ENCODE results near the gene PISD.
A peak's percentile ranks its signal among the peaks of the same experiment; 100 is the strongest.
"Not testable (repeated sequence)": the region's sequence is repeated elsewhere in the genome, so short reads cannot be mapped to it uniquely, and the experiment has no call there.

PISD gene

DNA sequence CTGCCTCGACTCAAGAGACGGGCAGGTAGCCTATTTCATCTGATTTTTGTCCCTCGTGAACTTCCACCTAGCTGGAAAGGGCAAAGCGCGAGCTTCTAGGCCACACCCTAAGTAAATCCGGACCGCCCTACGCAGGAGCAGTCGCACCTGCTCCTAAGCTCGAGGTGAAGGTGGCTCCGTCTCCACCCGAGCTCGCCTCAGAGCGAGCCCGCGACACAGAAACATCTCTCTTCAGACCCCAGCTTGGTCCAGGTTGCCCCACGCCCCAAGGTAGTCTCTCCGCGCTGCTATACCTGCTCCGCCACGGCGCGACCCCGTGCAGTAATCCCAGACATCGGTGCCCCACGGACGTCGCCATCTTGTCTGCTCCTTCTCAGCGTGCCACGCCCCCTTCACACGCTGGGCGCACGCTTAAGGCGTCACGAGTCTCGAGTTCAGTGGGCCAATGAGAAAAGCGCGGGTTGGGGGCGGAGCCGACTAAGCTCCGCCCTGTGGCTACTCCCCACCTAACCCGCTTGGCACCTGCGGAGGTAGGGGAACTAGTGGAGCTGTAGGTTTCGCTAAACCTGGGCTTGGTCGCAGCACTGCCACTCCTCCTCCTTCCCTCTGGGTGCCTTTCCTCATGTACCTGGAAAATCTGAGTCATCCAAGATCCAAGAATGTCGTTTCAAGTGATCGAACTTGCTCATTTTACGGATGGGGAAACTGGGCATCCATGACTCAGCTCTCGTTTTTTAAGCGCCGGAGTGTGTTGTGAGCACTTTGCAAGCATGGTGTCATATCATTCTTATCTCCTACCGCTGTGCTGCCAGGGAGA, at the start of gene PISD:
TSS of gene PISD (minus strand) at position 365 of the 817 bp plus-strand sequence. CDS start at position 358, 7 bp downstream.
- DNase-seq: peak; percentile 84

DNA sequence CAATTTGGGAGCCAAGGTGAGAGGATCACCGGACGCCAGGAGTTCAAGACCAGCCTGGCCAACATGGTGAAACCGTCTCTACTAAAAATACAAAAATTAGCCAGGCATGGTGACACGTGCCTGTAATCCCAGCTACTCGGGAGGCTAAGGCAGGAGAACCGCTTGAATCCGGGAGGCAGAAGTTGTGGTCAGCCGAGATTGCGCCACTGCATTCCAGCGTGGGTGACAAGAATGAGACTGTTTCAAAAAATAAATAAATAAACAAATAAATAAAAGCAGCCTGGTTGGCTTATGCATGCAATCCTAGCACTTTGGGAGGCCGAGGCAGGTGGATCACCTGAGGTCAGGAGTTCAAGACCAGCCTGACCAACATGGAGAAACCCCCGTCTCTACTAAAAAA, 49.2 kb upstream of the PISD start:
- not testable (repeated sequence) for DNase-seq

DNA sequence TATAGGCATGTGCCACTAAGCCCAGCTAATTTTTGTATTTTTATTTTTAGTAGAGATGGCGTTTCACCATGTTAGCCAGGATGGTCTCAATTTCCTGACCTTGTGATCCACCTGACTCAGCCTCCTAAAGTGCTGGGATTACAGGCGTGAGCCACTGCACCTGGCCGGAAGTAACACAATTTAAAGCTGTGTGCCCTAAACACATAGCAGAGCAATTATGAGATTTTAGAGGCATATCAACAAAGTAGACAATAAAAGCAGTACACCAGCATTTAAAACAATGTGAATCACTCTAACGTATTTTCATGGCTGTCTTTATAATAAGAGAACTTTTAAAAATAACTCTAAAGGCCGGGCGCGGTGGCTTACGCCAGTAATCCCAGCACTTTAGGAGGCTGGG, 45.5 kb upstream of the PISD start:
- DNase-seq: no peak

DNA sequence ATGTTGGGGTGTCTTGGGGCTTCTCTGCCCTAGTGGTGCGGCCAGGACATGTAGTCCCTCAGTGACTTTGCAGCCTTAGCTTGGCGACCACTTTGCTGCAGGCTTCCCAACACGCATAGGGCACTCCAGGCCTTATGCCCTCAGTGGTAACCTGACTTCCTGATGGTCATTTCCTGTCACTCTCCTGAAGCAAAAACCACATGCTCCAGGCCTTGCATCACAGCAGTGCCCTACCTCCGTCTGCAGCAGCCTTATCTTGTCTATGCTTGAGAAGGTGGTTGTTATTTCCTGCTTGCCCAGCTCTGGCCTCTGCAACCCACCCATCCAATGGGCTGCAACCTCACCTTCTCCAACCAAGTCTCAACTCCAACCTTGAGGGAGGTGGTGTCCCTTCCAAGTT, 33.4 kb upstream of the PISD start:
- no peak for DNase-seq

DNA sequence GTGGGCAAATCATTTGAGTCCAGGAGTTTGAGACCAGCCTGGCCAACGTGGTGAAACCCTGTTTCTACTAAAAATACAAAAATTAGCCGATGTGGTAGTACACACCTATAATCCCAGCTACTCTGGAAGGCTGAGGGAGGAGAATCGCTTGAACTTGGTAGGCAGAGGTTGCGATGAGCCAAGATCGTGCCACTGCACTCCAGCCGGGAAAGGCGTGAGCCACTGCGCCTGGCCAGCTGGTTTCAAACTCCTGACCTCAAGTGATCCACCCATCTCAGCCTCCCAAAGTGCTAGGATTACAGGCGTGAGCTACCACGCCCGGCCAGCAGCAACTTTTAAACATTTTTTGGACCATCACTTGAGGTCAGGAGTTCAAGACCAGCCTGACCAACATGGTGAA, 32.0 kb upstream of the PISD start:
- DNase-seq: not testable (repeated sequence)

DNA sequence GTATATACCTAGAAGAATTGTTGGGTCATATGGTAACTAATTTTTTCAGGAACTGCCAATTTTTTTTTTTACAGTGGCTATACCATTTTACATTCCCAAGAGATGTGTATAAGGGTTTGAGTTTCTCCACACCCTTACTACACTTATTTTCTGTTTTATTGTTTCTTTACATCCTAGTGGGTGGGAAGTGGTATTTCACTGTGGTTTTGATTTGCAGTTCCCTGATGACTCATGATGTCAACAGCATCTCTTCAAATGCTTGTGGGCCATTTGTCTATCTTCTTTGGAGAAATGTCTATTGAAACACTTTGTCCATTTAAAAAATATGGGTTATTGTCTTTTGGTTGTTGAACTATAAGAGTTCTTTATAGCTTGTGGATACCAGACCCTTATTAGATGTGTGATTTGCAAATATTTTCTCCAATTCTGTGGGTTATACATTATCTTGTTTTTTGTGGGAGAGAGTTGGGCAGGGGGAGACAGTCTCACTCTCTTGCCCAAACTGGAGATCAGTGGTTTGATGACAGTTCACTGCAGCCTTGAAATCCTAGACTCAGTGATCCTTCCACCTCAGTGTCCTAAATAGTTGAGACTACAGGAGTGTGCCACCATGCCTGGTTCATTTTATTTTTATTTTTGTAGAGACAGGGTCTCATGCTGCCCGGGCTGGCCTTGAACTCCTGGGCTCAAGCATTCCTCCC, 30.3 kb upstream of the PISD start:
- no peak for DNase-seq

DNA sequence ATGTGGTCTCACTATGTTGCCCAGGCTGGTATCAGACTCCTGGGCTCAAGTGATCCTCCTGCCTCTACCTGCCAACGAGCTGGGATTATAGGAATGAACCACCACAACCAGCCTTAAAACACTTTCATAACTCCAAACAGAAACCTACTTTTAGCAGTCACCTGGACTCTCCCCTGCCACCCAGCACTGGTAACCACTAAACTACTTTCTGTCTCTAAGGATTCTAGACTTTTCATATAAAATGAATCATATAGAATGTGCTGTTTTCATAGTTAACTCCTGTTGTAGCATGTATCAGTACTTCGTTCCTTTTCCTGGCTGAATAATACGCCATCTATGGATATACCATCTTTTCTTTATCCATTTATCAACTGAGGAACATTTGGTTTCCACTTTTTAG, 29.4 kb upstream of the PISD start:
- no peak for DNase-seq

DNA sequence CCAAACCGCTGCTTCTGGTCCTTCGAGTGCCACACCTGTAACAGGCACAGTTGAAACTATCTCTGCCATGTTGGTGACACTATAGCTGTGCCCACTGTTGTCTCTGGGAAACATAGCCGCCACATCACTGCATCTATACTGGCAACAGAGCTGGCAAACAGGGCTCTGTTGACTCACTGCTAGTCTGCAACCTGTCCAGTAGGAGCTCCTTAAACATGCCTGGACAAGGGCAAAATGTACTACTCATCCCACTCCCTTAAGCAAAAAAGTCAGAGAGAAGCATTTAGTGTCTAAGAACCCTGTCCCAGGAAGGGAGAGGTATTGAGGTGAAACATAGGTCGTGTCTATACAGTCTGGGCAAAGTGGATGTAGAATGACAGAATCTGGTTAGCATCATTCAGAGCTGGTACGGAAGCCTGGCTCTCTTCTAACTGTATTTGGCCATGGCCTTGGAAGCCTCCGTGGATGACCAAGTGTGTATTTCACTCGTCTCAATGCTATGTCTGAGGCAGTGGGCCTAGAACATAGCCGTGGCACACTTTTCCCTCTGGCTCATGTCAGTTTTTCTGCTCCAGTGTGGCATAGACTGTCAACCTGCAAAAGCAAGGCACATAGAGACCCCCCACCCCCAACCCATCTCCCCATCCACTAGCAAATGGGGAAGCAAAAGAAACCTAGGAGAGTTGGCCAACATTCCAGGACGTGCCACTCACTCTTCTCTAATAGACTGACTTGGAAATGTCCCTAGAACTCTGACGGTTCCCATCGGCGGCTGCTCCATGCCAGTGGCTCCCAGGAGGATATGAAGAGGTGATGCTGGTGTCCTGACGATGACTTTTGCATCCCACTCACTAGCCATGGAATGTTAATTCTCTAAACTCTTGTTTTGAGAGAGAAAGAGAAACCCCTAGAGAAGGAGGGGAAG, 21.4 kb upstream of the PISD start:
- no peak for DNase-seq

DNA sequence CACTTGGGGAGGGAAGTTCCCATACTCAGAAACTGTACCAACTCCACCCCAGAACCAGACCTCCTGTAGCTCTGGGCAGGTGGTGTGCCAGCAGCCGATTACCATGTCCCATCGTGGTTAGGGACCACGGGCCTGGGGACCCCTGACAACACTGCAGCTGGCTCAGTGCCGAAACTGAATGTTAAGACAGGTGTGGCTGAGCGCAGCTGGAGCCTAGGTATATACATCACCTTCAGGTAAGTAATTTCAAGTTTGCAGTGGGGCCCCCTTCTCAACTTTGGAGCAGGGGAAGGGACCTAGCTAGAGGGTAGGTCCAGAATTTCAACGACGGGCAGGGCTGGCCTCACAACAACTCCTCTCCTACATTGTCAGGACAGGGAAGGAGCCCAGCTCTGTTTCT, 20.7 kb upstream of the PISD start:
- DNase-seq: no peak

DNA sequence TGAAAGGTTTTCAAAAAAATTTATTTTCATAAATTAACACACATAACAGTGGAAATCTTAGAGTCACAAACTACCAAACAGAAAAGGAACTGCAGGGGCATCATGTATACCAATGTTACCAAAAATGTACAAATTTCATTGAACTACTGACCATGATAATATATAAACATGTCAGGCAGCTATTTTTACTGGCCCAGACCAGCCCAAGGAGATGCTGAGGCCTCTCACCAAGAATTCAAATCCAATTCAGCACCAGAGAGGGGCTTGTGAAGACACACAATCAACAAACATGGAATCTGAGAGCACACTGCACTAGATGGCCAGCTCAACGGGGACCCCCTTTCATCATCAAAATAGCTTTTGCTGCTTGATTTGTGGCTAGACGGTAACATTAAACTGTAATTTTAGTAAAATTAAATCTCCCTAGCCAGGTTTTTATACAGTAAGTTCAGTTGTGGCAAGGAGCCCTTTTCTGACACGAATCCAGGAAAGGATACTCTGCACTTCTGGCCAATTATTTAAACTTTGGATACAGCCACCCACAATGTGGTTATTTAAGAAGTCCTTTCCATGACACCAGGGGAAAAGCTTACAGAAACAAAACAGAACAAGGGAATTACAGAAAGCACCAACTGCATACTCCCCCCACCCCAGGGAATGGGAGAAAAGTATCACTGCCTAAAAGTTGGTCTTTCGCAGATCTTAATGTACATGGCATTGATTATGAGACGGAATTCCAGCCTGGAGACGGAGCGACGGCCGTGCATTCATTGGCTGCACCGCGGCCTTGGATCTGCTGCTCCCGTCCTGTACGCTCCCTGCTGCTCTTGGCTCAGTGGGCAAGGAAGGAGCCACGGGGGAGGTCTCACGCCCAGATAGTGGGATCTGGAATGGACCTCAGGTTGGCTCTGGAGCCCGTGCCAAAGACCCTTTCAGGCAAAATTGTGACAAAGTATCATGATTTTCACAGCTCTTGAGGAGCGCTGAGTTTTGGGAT, 19.6 kb upstream of the PISD start:
- DNase-seq: no peak

DNA sequence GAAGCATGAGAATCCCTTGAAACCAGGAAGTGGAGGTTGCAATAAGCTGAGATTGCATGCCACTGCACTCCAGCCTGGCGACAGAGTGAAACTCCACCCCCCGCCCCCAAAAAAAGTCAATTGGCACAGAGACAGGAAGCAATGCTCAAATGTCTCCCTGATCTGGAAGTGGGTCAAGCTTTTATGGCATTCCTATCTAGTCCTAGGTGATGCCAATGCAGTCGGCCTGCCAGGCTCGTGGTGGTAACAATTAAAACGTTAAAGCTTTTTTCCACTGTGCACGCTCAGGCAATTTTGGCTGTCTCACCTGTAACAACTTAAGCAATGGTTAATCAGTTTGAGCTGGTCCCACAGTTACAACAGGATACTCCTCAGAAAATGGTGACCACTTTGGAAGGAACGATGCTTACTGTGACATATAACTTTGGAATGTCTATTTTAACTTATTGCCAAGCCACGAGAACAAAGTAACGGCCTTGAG, 18.9 kb upstream of the PISD start:
- DNase-seq: no peak

DNA sequence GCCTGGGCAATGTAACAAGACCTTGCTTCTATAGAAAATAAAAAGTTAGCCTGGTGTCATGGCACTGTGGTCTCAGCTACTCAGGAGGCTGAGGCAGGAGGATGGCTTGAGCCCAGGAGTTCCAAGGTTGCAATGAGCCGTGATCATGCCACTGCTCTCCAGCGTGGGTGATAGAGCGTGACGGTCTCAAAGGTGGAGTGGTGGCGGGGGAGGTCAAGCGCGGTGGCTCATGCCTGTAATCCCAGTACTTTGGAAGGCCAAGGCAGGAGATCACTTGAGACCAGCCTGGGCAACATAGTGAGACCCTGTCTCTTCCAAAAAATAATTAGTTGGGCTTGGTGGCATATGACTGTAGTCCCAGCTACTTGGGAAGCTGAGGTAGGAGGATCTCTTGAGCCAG, 16.7 kb upstream of the PISD start:
- no peak for DNase-seq

DNA sequence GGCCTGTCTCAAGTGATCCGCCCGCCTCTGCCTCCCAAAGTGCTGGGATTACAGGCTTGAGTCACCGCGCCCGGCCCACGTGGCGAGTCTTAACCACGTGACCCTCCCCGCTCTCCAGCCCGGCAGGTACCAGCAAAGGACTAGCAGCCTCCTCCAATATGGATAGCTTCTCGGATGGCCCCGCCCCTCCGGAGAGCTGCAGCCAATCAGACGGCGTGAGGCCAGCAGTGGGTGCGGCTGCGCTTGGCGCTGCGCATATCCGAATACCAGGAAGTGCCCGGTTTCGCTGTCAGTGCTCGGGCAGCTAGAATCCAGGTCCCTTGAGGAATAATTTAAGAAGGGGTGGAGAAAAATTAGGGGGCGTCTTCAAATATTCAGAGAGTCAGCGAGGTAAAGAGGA, 14.7 kb upstream of the PISD start:
- DNase-seq: no peak

DNA sequence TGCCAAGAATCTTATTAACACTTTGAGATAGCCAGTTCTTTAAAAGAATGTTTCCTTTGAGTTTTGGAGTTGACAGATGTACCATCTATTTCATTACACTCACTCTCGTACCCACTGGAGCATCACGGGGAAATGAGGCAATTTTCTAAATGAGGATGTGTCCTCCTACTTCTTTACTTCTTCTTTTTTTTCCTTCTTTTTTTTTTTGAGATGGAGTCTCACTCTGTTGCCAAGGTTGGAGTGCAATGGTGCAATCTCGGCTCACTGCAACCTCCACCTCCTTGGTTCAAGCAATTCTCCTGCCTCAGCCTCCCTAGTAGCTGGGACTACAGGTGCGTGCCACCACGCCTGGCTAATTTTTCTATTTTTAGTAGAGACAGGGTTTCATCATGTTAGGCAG, 12.2 kb upstream of the PISD start:
- not testable (repeated sequence) for DNase-seq

DNA sequence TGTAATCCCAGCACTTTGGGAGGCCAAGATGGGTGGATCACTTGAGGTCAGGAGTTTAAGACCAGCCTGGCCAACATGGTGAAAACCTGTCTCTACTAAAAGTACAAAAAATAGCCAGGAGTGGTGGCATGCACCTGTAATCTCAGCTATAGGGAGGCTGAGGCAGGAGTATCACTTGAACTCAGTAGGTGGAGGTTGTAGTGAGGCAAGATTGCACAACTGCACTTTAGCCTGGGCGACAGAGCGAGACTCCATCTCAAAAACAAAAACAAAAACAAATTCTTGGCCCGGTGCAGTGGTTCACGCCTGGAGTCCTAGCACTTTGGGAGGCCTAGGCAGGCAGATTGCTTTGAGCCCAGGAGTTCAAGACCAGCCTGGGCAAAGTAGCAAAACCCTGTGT, 6.8 kb upstream of the PISD start:
- DNase-seq: not testable (repeated sequence)

DNA sequence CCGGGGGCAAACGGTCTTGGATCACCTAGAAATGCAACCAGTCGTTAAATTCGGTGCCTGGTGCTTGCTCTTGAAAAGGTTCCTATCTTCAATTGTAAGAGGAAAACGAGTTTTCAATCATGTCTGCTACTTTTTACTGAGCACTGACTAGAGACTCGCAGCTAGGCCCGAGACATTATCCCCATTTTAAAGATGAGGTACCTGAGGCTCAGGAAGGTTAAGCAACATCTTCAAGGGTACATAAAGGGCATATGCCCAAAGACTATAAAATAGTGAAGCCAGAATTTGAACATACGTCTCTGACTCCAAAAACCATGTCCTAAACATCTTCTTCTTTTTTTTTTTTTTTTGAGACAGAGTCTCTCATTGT, 638 bp upstream of the PISD start:
- DNase-seq: no peak

DNA sequence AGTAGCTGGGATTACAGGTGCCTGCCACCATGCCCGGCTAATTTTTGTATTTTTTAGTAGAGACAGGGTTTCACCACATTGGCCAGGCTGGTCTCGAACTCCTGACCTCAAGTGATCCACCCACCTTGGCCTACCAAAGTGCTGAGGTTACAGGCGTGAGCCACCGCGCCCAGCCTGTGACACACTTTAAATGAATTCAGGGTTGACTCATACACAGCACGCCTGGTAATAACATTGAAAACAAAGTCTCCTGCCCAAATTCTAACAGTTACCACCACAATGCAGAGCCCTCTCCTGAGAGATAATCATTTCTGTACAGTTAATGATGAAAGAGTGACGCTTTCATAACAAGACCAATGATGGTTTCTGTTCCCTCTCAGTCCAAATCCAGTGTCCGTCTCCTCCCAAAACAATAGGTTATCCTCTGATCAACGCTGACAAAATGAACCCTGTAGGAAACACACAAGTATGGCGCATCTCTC, 1.1 kb downstream of the PISD start:
- DNase-seq: not testable (repeated sequence)

DNA sequence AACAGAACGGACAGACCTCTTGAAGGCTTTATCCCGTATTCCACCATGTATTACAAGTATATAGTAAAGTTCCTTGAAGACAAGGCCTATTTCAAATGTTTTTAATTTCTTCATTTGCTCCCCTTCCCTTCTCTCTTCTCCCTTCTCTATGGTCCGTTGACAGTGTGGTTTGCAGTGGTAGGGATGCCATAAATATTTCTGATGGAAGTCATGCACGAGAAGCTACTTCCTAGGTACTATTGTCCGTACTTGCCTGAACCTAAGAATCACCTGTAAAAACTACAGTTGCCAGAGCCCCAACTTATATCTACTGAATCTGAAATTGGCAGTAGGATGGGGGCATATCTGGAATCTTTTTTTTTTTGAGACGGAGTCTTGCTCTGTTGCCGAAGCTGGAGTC, 2.8 kb downstream of the PISD start:
- DNase-seq: no peak

DNA sequence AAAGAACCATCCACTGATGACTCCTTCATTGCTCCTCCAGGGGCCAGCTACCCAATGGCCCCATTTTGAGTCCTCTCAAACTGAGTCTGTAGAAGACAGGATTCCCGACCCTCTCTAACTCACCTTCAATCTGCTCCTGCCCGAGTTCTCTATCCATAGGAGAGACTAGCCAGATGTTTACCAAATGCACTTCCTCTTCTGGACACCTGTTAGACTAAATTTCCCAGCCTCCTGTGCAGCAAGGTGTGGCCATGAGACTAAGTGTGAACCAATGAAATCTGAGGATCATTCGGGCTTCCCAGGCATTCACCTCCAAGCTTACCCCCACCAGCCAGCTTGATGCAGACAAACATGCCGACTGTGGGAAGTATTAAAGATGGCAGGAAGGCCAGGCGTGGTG, 7.6 kb downstream of the PISD start:
- DNase-seq: no peak

DNA sequence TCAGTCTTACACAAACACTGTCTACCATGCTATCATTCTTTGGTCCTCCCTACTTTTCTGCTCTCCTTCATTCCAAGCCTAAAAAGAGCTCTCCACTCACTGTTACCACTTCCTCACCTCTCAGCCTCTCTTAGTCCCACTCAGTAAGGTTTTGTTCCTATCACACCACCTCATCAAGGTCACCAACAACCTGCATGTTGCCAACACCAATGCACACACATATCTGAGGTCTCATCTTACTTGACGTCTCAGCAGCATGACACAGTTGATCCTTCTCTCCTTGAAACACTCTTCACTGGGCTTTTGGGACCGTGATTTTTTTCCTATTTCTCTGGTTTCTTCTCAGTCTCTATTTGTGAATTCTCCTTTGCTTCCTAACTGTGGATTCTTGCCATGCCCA, 8.1 kb downstream of the PISD start:
- DNase-seq: no peak

DNA sequence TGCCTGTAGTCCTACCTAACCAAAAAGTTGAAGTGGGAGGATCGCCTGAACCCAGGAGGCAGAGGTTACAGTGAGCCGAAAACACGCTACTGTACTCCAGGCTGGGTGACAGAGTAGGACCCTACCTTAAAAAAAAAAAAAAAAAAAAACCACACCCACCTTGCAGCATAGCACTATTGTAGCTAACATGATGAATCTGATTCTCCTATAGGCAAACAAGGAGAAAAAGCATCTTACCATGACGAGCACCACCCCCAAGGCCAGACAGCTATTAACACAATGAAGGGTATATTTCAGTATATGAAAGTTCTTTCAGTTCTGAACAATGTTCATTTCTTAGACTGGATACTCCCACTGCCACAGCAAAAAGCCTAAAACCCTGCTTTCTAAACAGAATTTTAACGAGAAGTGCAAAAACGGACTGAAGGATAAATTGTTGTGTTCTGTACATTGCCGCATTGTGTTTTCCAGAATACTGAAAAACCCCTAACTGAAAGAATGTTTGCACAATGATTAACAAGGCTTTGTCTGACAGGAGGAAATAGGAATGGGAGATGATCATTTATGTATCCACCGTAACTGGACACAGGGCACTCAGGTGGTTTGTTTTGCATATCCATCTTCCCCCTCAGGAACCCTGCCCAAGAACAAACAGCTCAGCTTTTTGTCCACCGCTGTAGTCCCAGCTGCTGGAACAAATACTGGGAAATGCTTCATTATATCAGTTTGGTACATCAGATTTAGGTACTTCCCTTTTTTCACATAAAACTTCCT, 8.9 kb downstream of the PISD start:
- DNase-seq: no peak
